GM23248 (cell line): ENCODE data around the gene MDGA2.

Experiments
- EZH2 ChIP-seq: fragments of 200-600 bp; sonication (generic); IDR thresholded peaks from 2 replicates; pipeline ENCODE4 v1.6.1; 2018; ENCODE audit warnings: antibody characterized with exemption, mild to moderate bottlenecking; ENCODE audit not compliant: insufficient read depth, poor library complexity, severe bottlenecking
- EZH2phosphoT487 ChIP-seq: fragments of 200-600 bp; sonication (generic); IDR thresholded peaks from 2 replicates; pipeline ENCODE4 v1.6.1; 2018; ENCODE audit warnings: antibody characterized with exemption, moderate library complexity, mild to moderate bottlenecking, low read depth; ENCODE audit not compliant: insufficient read depth

- TF ChIP-seq EZH2phosphoT487 (no peak), EZH2 (no peak)
Measured at GRCh38 chr14:47555333-47555732, 120.1 kb downstream of the MDGA2 start.
